ENCODE measurements around the gene ADGRA1. TPM values are rescaled to one million over a fixed set of nuclear protein-coding genes. Genes with fewer than 3 reads are reported as not detected.

ADGRA1 gene
- total RNA-seq, 1 experiment from 2014 or later = not detected

DNA sequence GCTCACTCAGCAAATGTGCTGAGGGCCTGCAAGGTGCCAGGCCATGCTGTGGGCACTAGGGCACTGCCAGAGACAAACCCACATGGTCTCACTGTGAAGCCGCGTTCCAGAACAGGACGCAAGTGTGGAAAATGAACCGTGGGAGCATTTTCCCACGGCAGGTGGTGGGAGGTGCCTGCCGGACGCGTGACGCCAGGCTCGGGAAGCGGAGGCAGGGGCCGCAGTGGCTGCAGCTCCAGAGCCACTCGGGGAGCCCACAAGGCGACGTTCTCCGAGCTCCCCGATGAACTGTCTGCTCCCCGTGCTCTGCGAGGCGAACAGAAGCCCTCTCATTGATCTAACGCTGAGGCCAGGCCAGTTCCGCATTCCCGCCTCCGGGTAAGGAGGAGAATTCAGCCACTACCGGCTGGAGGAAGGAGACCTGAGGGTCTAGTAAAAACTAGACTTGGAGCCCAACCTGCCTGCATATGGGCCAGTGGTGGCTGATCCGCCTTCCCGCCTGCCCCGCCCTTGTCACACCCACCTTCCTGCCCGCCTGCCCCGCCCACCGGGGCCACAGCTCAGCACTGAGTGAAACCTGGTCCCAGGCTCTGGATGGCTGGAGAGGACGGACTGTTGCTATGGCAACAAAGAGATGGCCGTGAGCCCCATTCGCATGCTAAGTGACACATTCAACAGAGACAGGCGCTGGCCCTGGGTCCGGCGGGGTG, 13.1 kb downstream of the ADGRA1 start:
- no TSS peak for BruUV-seq (replicated peaks)
- Mint-ChIP-seq H3K27ac (ENCODE audit: low read depth, unreplicated experiment) (no peak overlapping the region), H3K9me3 (ENCODE audit: unreplicated experiment) (no peaks in the 10 kb centered on the region), H3K27me3 (ENCODE audit: insufficient read depth, unreplicated experiment) (peaks cover 11% of the 10 kb centered on the region), H3K36me3 (ENCODE audit: insufficient read depth, unreplicated experiment) (no peaks in the 10 kb centered on the region), H3K4me1 (ENCODE audit: insufficient read depth, unreplicated experiment) (no peaks in the 10 kb centered on the region), H3K4me3 (ENCODE audit: unreplicated experiment) (no peak overlapping the region)
- no peak for DNase-seq (ENCODE audit: unreplicated experiment)
- POLR2A ChIA-PET = no interaction called here
- TF ChIP-seq, protein P1, sequence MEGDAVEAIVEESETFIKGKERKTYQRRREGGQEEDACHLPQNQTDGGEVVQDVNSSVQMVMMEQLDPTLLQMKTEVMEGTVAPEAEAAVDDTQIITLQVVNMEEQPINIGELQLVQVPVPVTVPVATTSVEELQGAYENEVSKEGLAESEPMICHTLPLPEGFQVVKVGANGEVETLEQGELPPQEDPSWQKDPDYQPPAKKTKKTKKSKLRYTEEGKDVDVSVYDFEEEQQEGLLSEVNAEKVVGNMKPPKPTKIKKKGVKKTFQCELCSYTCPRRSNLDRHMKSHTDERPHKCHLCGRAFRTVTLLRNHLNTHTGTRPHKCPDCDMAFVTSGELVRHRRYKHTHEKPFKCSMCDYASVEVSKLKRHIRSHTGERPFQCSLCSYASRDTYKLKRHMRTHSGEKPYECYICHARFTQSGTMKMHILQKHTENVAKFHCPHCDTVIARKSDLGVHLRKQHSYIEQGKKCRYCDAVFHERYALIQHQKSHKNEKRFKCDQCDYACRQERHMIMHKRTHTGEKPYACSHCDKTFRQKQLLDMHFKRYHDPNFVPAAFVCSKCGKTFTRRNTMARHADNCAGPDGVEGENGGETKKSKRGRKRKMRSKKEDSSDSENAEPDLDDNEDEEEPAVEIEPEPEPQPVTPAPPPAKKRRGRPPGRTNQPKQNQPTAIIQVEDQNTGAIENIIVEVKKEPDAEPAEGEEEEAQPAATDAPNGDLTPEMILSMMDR (IDR thresholded peaks at IDR 0.05; ENCODE audit: unreplicated experiment) = no peak
- CTCF ChIA-PET = interaction anchor here (0.6 kb wide), 1 partner anchor 90 kb away, joined by 3 read pairs; no protein-coding TSS in a partner anchor
- intact Hi-C loops (cut with micrococcal nuclease) = no loop called here

GRCh38 chr10:133101416-133101810, 13.7 kb downstream of the ADGRA1 start:
- H3K4me3 Mint-ChIP-seq (ENCODE audit: unreplicated experiment) = no peak overlapping the region
- H3K36me3 Mint-ChIP-seq (ENCODE audit: insufficient read depth, unreplicated experiment) = no peaks in the 10 kb centered on the region
- CTCF ChIA-PET = no interaction called here
- no peak for DNase-seq (ENCODE audit: unreplicated experiment)
- no peak overlapping the region for H3K27ac Mint-ChIP-seq (ENCODE audit: low read depth, unreplicated experiment)
- TF ChIP-seq, protein P1 (IDR thresholded peaks at IDR 0.05; ENCODE audit: unreplicated experiment) = no peak
- intact Hi-C loops (cut with micrococcal nuclease) = no loop called here
- H3K9me3 Mint-ChIP-seq (ENCODE audit: unreplicated experiment) = no peaks in the 10 kb centered on the region
- no peaks in the 10 kb centered on the region for H3K4me1 Mint-ChIP-seq (ENCODE audit: insufficient read depth, unreplicated experiment)
- H3K27me3 Mint-ChIP-seq (ENCODE audit: insufficient read depth, unreplicated experiment) = peaks cover 9% of the 10 kb centered on the region
- BruUV-seq (replicated peaks) = no TSS peak
- POLR2A ChIA-PET = no interaction called here

GRCh38 chr10:133102415-133103095, 14.8 kb downstream of the ADGRA1 start:
- ChIA-PET CTCF (no interaction called here), POLR2A (no interaction called here)
- Mint-ChIP-seq H3K27ac (ENCODE audit: low read depth, unreplicated experiment) (no peak overlapping the region), H3K27me3 (ENCODE audit: insufficient read depth, unreplicated experiment) (no peaks in the 10 kb centered on the region), H3K4me1 (ENCODE audit: insufficient read depth, unreplicated experiment) (no peaks in the 10 kb centered on the region), H3K36me3 (ENCODE audit: insufficient read depth, unreplicated experiment) (no peaks in the 10 kb centered on the region), H3K4me3 (ENCODE audit: unreplicated experiment) (no peak overlapping the region), H3K9me3 (ENCODE audit: unreplicated experiment) (peaks cover 8% of the 10 kb centered on the region)
- BruUV-seq (replicated peaks) = no TSS peak
- TF ChIP-seq, protein P1 (IDR thresholded peaks at IDR 0.05; ENCODE audit: unreplicated experiment) = no peak
- intact Hi-C loops (cut with micrococcal nuclease) = no loop called here
- DNase-seq (ENCODE audit: unreplicated experiment) = no peak

DNA sequence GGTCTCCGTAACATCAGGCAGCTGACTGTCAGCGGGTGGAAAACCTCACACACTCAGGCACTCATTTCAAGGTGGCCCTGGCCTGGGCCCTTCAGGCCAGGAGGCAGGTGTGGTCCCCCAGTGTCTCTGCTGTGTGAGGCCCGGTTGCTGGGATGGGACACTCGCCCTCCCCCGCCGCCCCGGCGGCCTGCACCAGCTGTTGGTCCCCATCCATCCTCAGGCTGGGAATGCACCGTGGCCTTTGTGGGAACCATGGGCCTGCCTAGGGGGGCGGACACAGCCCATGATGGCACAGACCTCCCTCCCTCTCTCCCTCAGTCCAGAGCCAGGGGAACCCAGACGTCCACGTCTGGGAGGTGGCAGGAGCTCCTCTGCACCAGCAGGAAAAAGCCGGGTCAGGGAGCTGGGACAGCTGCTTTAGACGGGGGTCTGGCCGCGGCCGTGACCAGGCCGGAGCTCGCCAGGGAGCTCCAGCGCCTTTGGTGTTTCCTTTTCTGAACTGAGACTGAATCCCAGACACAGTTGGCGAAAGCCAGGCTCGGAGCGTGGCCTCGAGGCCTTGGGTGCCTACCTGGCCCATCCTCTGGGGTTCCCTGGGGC, 15.7 kb downstream of the ADGRA1 start:
- BruUV-seq (replicated peaks) = no TSS peak
- Mint-ChIP-seq H3K27ac (ENCODE audit: low read depth, unreplicated experiment) (no peak overlapping the region), H3K27me3 (ENCODE audit: insufficient read depth, unreplicated experiment) (no peaks in the 10 kb centered on the region), H3K4me3 (ENCODE audit: unreplicated experiment) (no peak overlapping the region), H3K9me3 (ENCODE audit: unreplicated experiment) (peaks cover 16% of the 10 kb centered on the region), H3K36me3 (ENCODE audit: insufficient read depth, unreplicated experiment) (no peaks in the 10 kb centered on the region), H3K4me1 (ENCODE audit: insufficient read depth, unreplicated experiment) (no peaks in the 10 kb centered on the region)
- POLR2A ChIA-PET = no interaction called here
- CTCF ChIA-PET = no interaction called here
- no peak for DNase-seq (ENCODE audit: unreplicated experiment)
- intact Hi-C loops (cut with micrococcal nuclease) = no loop called here
- TF ChIP-seq, protein P1 (IDR thresholded peaks at IDR 0.05; ENCODE audit: unreplicated experiment) = no peak
